Panc1 (cell line): ENCODE measurements around the gene TSSK6. TPM values are rescaled to one million over a fixed set of nuclear protein-coding genes. Genes with fewer than 3 reads are reported as not detected.

Source experiments
- ATAC-seq: fragments of 200-7000 bp; cut with Tn5 transposase; 2 replicates; pipeline ENCODE4 v1.9.1; 2020; ENCODE audit warnings: mild to moderate bottlenecking, moderate library complexity
- BruUV-seq: library from RNA; stranded (reverse); fragments of 400-500 nt; replicated peaks from 2 replicates; lab custom pipeline; 2021; lab: Mats Ljungman, UMichigan
- CTCF ChIA-PET: fragments of 300-600 bp; sonication (Branson Sonifier 250); formaldehyde crosslinking; loops from one replicate; lab custom pipeline; 2022; ENCODE audit warnings: antibody characterized with exemption; lab: Charles Lee
- POLR2A ChIA-PET: fragments of 300-600 bp; sonication (Branson Sonifier 250); formaldehyde crosslinking; loops from one replicate; lab custom pipeline; 2022; ENCODE audit warnings: antibody characterized with exemption; lab: Charles Lee
- DNase-seq: peaks from one replicate; pipeline ENCODE4 v3.0.0-alpha.2; 2010; ENCODE audit warnings: low read depth, low spot score
- H3K27ac ChIP-seq: 2 replicates; pipeline ENCODE4 v1.5.1; 2011; ENCODE audit warnings: mild to moderate bottlenecking, low read length, inconsistent platforms
- H3K27me3 ChIP-seq: fragments of 200-500 bp; sonication (Bioruptor generic); 2 replicates; pipeline ENCODE4 v1.6.0; 2014; ENCODE audit warnings: low read length, inconsistent platforms; ENCODE audit not compliant: control insufficient read depth, insufficient read depth
- H3K36me3 ChIP-seq: fragments of 200-500 bp; sonication (Bioruptor generic); 2 replicates; pipeline ENCODE4 v1.5.1; 2014; ENCODE audit warnings: inconsistent platforms, mild to moderate bottlenecking, low read length, moderate library complexity; ENCODE audit not compliant: control insufficient read depth, insufficient read depth
- H3K4me1 ChIP-seq: 2 replicates; pipeline ENCODE4 v1.5.1; 2011; ENCODE audit warnings: inconsistent platforms, mild to moderate bottlenecking, low read length, moderate library complexity; ENCODE audit not compliant: control insufficient read depth, insufficient read depth
- H3K4me3 ChIP-seq, 2 experiments: 2 replicates each; pipeline ENCODE4 v1.5.1; 2011 to 2012; ENCODE audit warnings: low read depth in 2 of 2, low read length in 2 of 2, mild to moderate bottlenecking in 2 of 2, inconsistent platforms in 1 of 2, moderate library complexity in 1 of 2
- H3K9me3 ChIP-seq: fragments of 200-500 bp; sonication (Bioruptor generic); 2 replicates; pipeline ENCODE4 v1.5.1; 2014; ENCODE audit warnings: low read depth, mild to moderate bottlenecking, inconsistent platforms, low read length, moderate library complexity; ENCODE audit not compliant: control insufficient read depth, insufficient read depth
- CTCF ChIP-seq: fragments of 450-650 bp; IDR thresholded peaks from 2 replicates; pipeline ENCODE4 v1.5.1; 2017; ENCODE audit warnings: mild to moderate bottlenecking
- POLR2AphosphoS5 ChIP-seq: IDR thresholded peaks from 2 replicates; pipeline ENCODE4 v1.6.1; 2012; ENCODE audit warnings: mild to moderate bottlenecking, low read depth, low read length, moderate library complexity
- SIN3A ChIP-seq: IDR thresholded peaks from 2 replicates; pipeline ENCODE4 v1.6.1; 2012; ENCODE audit warnings: low read depth, mild to moderate bottlenecking, low read length, moderate library complexity, borderline replicate concordance; ENCODE audit not compliant: insufficient read depth
- TCF7L2 ChIP-seq: IDR thresholded peaks from 2 replicates; pipeline ENCODE4 v1.6.1; 2011; ENCODE audit warnings: mild to moderate bottlenecking, low read depth, low read length, inconsistent platforms
- in situ Hi-C: cut with HindIII; loops from 2 replicates; pipeline ENCODE4 v1.10.0; 2016; ENCODE audit warnings: low sequenced_read_pairs, low pct_unique_long_range_greater_than_20kb
- intact Hi-C: fragments of 100-400 bp; cut with micrococcal nuclease; formaldehyde crosslinking; loops from one replicate; pipeline ENCODE4 v1.10.0; 2022; ENCODE audit not compliant: unreplicated experiment
- total RNA-seq: library from RNA; stranded (reverse); gene quantifications from one replicate; pipeline ENCODE4 v1.2.1, GENCODE V29; 2021; ENCODE audit not compliant: unreplicated experiment
- TF ChIP-seq, protein P1 (sequence below), 2 experiments: IDR thresholded peaks; 2 replicates each; pipeline ENCODE4 v1.6.1; 2011 to 2012; ENCODE audit warnings: low read depth in 2 of 2, control low read depth in 1 of 2, low read length in 1 of 2, mild to moderate bottlenecking in 1 of 2, moderate library complexity in 1 of 2; ENCODE audit not compliant: insufficient read depth in 1 of 2

TSSK6 gene
- total RNA-seq, 1 experiment from 2014 or later, result 1.8 TPM

- ChIA-PET POLR2A (no interaction called here), CTCF (interaction anchor here (0.7 kb wide), 1 partner anchor 8 kb away, joined by 3 read pairs; no protein-coding TSS in a partner anchor)
- Histone ChIP-seq H3K4me1 (no peaks in the 10 kb centered on the region), H3K27me3 (no peaks in the 10 kb centered on the region), H3K4me3 (no peak overlapping the region), H3K36me3 (no peaks in the 10 kb centered on the region), H3K27ac (no peak overlapping the region), H3K9me3 (no peaks in the 10 kb centered on the region)
- BruUV-seq, result no TSS peak
- DNase-seq (no peak), ATAC-seq (no peak)
- TF ChIP-seq SIN3A (no peak), TCF7L2 (no peak), CTCF (no peak), POLR2AphosphoS5 (no peak)
- TF ChIP-seq, protein P1, sequence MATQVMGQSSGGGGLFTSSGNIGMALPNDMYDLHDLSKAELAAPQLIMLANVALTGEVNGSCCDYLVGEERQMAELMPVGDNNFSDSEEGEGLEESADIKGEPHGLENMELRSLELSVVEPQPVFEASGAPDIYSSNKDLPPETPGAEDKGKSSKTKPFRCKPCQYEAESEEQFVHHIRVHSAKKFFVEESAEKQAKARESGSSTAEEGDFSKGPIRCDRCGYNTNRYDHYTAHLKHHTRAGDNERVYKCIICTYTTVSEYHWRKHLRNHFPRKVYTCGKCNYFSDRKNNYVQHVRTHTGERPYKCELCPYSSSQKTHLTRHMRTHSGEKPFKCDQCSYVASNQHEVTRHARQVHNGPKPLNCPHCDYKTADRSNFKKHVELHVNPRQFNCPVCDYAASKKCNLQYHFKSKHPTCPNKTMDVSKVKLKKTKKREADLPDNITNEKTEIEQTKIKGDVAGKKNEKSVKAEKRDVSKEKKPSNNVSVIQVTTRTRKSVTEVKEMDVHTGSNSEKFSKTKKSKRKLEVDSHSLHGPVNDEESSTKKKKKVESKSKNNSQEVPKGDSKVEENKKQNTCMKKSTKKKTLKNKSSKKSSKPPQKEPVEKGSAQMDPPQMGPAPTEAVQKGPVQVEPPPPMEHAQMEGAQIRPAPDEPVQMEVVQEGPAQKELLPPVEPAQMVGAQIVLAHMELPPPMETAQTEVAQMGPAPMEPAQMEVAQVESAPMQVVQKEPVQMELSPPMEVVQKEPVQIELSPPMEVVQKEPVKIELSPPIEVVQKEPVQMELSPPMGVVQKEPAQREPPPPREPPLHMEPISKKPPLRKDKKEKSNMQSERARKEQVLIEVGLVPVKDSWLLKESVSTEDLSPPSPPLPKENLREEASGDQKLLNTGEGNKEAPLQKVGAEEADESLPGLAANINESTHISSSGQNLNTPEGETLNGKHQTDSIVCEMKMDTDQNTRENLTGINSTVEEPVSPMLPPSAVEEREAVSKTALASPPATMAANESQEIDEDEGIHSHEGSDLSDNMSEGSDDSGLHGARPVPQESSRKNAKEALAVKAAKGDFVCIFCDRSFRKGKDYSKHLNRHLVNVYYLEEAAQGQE (IDR thresholded peaks at IDR 0.05; ENCODE audit: insufficient read depth in 1 of 2, low read depth in 2 of 2, low read length in 1 of 2), result no peak
- intact Hi-C loops, result no loop called here
- in situ Hi-C loops, result no loop called here
Measured at GRCh38 chr19:19543101-19543500, 27.8 kb upstream of the TSSK6 start.

GRCh38 chr19:19542507-19542906 lies 27.2 kb upstream of the TSSK6 start:
- in situ Hi-C loops, result no loop called here
- intact Hi-C loops, result no loop called here
- no TSS peak for BruUV-seq
- CTCF ChIA-PET, result no interaction called here
- Histone ChIP-seq H3K36me3 (no peaks in the 10 kb centered on the region), H3K27ac (no peak overlapping the region), H3K9me3 (no peaks in the 10 kb centered on the region), H3K4me3 (no peak overlapping the region), H3K27me3 (no peaks in the 10 kb centered on the region), H3K4me1 (no peaks in the 10 kb centered on the region)
- POLR2A ChIA-PET, result no interaction called here
- ATAC-seq, result no peak
- TF ChIP-seq CTCF (no peak), TCF7L2 (no peak), POLR2AphosphoS5 (no peak), SIN3A (no peak)
- TF ChIP-seq, protein P1 (IDR thresholded peaks at IDR 0.05; ENCODE audit: insufficient read depth in 1 of 2, low read depth in 2 of 2, low read length in 1 of 2), result no peak
- DNase-seq, result no peak
